Ovary (tissue), 9 donors: ENCODE results near the gene SIL1. TPM values are rescaled to one million over a fixed set of nuclear protein-coding genes. Genes with fewer than 3 reads are reported as not detected.

Experiments
- DNase-seq, 5 donors: peaks; one replicate each; pipeline ENCODE4 v3.0.0-alpha.2; 2019 to 2020
- H3K27ac ChIP-seq, 2 donors: fragments of 200-600 bp; one replicate each; pipeline versions ENCODE4 v1.5.1 to v1.8.0; 2019 to 2022
- H3K27me3 ChIP-seq: fragments of 200-600 bp; one replicate; pipeline ENCODE4 v1.8.0; 2022
- H3K36me3 ChIP-seq: fragments of 200-600 bp; sonication (generic); one replicate; pipeline ENCODE4 v1.5.1; 2019
- H3K4me1 ChIP-seq: one replicate; pipeline ENCODE4 v1.8.1; 2013; ENCODE audit warnings: mild to moderate bottlenecking, moderate library complexity; ENCODE audit not compliant: insufficient read depth
- H3K4me3 ChIP-seq: fragments of 200-600 bp; sonication (generic); one replicate; pipeline ENCODE4 v1.5.1; 2017
- H3K9me3 ChIP-seq, 2 donors: fragments of 200-600 bp in 1 of 2; sonication (generic) in 1 of 2; one replicate each; pipeline versions ENCODE4 v1.5.1 to v1.8.1; 2013 to 2019; ENCODE audit warnings: mild to moderate bottlenecking in 1 of 2, moderate library complexity in 1 of 2
- CTCF ChIP-seq, 3 donors: fragments of 450-650 bp in 2 of 3; fragments of 200-600 bp in 1 of 3; IDR thresholded peaks; one replicate each; pipeline versions ENCODE4 v1.5.1 to v1.8.0; 2016 to 2022; ENCODE audit warnings: antibody characterized with exemption in 3 of 3, mild to moderate bottlenecking in 1 of 3
- EP300 ChIP-seq: sonication (generic); formaldehyde crosslinking; IDR thresholded peaks from one replicate; pipeline ENCODE4 v1.6.1; 2017; ENCODE audit warnings: antibody characterized with exemption
- POLR2A ChIP-seq: fragments of 450-650 bp; IDR thresholded peaks from one replicate; pipeline ENCODE4 v1.6.1; 2017; ENCODE audit warnings: antibody characterized with exemption, mild to moderate bottlenecking, moderate library complexity
- WGBS, 3 donors: extraction: QIAGEN DNeasy Blood & Tissue Kit in 1 of 3; methylation state at CpG; one replicate each; pipeline versions ENCODE4 v1.1.5 to v1.1.7; 2013 to 2017; 5-methylcytosine and 5-hydroxymethylcytosine counted together
- intact Hi-C, 4 donors: fragments of 100-400 bp; cut with DNase I; formaldehyde crosslinking; loops; one replicate each; pipeline versions ENCODE4 v1.11.0 to v1.15.1; 2022 to 2023
- polyA plus RNA-seq, 2 donors: library from polyadenylated mRNA; stranded (reverse); fragments of 200-250 nt in 1 of 2; fragments of 350-450 nt in 1 of 2; fragmentation: Illumina TruSeq in 1 of 2; extraction: RNeasy Lipid Tissue Mini Kit (QIAGEN cat#74804) in 1 of 2; gene quantifications; one replicate each; pipeline ENCODE4 v1.2.3, GENCODE V29; 2013 to 2014
- total RNA-seq, 7 donors: library from RNA; depleted of rRNA in 2 of 7; stranded (reverse); fragments of >200 nt in 2 of 7; fragmentation: NEBNext Ultra II Directional in 3 of 7; extraction: Animal tissue kit (Norgen Biotek cat#: 25700) in 3 of 7; gene quantifications; one replicate each; pipeline versions ENCODE4 v1.1.0 to v1.2.4, GENCODE V29; 2016 to 2023
- donor health status: DM: no; HTN: no; CAD: no; lungs with moderate emphysema.
- donor health status: DM: no; HTN: no; CAD: no.
- donor health status: Bipolar disorder and iron deficiency.
- donor health status: DM: yes; HTN: yes; CAD: no.
- donor health status: DM: no; HTN: no; CAD: no.
- donor health status: DM: yes; HTN: yes; CAD: no.

Gene SIL1
- total and polyA plus RNA-seq, 9 donors: 15.7 to 93.0 (median 34.9) TPM

- no peaks in the 10 kb centered on the region for H3K9me3 ChIP-seq
- 68 to 92% (median 74%) methylated on average over 1 of the region's 1 CpG for WGBS, 3 donors
- H3K27me3 ChIP-seq: no peaks in the 10 kb centered on the region
- no peak for TF ChIP-seq POLR2A
- no peak for TF ChIP-seq CTCF (IDR thresholded peaks at IDR 0.05)
- no peak for TF ChIP-seq EP300
- H3K36me3 ChIP-seq: no peaks in the 10 kb centered on the region
- H3K4me3 ChIP-seq: no peak overlapping the region
- intact Hi-C loops: no loop called here
- H3K27ac ChIP-seq: no peak overlapping the region
- no peak for DNase-seq
- peaks cover 10% of the 10 kb centered on the region for H3K4me1 ChIP-seq
Observed at GRCh38 chr5:138978080-138978479, 220.1 kb downstream of the SIL1 start.

- Histone ChIP-seq H3K9me3 (no peaks in the 10 kb centered on the region), H3K4me3 (no peak overlapping the region), H3K27me3 (no peaks in the 10 kb centered on the region), H3K4me1 (peaks cover 10% of the 10 kb centered on the region), H3K27ac (peak overlapping the region in 1 of 2 donors; percentile 59), H3K36me3 (no peaks in the 10 kb centered on the region)
- TF ChIP-seq EP300: no peak
- no peak for TF ChIP-seq POLR2A
- intact Hi-C loops: no loop called here
- DNase-seq: peak; percentile 65 to 90 (median 77)
- WGBS, 3 donors: 69 to 72% (median 70%) methylated on average over 10 of the region's 10 CpGs
Observed at GRCh38 chr5:138975098-138975847, 222.9 kb downstream of the SIL1 start.

GRCh38 chr5:138974227-138975063 lies 223.7 kb downstream of the SIL1 start:
- intact Hi-C loops: no loop called here
- Histone ChIP-seq H3K4me3 (no peak overlapping the region), H3K36me3 (no peaks in the 10 kb centered on the region), H3K9me3 (no peaks in the 10 kb centered on the region), H3K4me1 (peaks cover 10% of the 10 kb centered on the region), H3K27ac (peak overlapping the region in 1 of 2 donors; percentile 59), H3K27me3 (no peaks in the 10 kb centered on the region)
- 11 to 18% (median 15%) methylated on average over 8 of the region's 8 CpGs for WGBS, 3 donors
- no peak for TF ChIP-seq EP300
- DNase-seq: peak; percentile 59 to 83 (median 75)

GRCh38 chr5:138972836-138973235 lies 225.3 kb downstream of the SIL1 start:
- H3K9me3 ChIP-seq: no peaks in the 10 kb centered on the region
- no peaks in the 10 kb centered on the region for H3K36me3 ChIP-seq
- no peak overlapping the region for H3K4me3 ChIP-seq
- intact Hi-C loops: no loop called here
- peaks cover 10% of the 10 kb centered on the region for H3K4me1 ChIP-seq
- H3K27me3 ChIP-seq: no peaks in the 10 kb centered on the region
- DNase-seq: no peak
- WGBS, 3 donors: 94 to 96% (median 95%) methylated on average over 4 of the region's 4 CpGs
- TF ChIP-seq POLR2A: no peak
- TF ChIP-seq CTCF (IDR thresholded peaks at IDR 0.05): no peak
- TF ChIP-seq EP300: no peak
- H3K27ac ChIP-seq: no peak overlapping the region

- H3K4me1 ChIP-seq: peaks cover 10% of the 10 kb centered on the region
- no peaks in the 10 kb centered on the region for H3K9me3 ChIP-seq
- no peak for TF ChIP-seq CTCF (IDR thresholded peaks at IDR 0.05)
- TF ChIP-seq EP300: no peak
- TF ChIP-seq POLR2A: no peak
- no peaks in the 10 kb centered on the region for H3K36me3 ChIP-seq
- WGBS, 3 donors: 95 to 96% (median 95%) methylated on average over 1 of the region's 1 CpG
- intact Hi-C loops: no loop called here
- no peaks in the 10 kb centered on the region for H3K27me3 ChIP-seq
- H3K4me3 ChIP-seq: no peak overlapping the region
- no peak for DNase-seq
- H3K27ac ChIP-seq: no peak overlapping the region
Observed at GRCh38 chr5:138972230-138972629, 225.9 kb downstream of the SIL1 start.
